Transverse colon (tissue), 4 donors: Measurements from ENCODE around the gene AKAP6. TPM values are rescaled to one million over a fixed set of nuclear protein-coding genes. Genes with fewer than 3 reads are reported as not detected.

Experiments used
- DNase-seq: peaks from one replicate; pipeline ENCODE4 v3.0.0-alpha.2; 2019
- H3K27ac ChIP-seq, 4 donors: fragments of 200-600 bp; sonication (generic); 2 replicates each; pipeline ENCODE4 v1.5.1; 2016 to 2018; ENCODE audit warnings: inconsistent platforms in 4 of 4
- H3K27me3 ChIP-seq: fragments of 200-600 bp; sonication (generic); 2 replicates; pipeline ENCODE4 v1.5.1; 2017; ENCODE audit warnings: inconsistent platforms
- H3K36me3 ChIP-seq, 4 donors: fragments of 200-600 bp; sonication (generic); 2 replicates each; pipeline ENCODE4 v1.5.1; 2017 to 2019; ENCODE audit warnings: inconsistent platforms in 4 of 4
- H3K4me1 ChIP-seq, 4 donors: fragments of 200-600 bp; sonication (generic); 2 replicates each; pipeline ENCODE4 v1.5.1; 2017 to 2020; ENCODE audit warnings: inconsistent platforms in 4 of 4
- H3K4me3 ChIP-seq, 4 donors: fragments of 200-600 bp; sonication (generic); 1 replicate in 1 of 4; 2 replicates in 3 of 4; pipeline versions ENCODE4 v1.5.1 to v1.6.1; 2017 to 2019; ENCODE audit warnings: inconsistent platforms in 4 of 4
- H3K9me3 ChIP-seq, 2 donors: fragments of 200-600 bp; sonication (generic); 2 replicates each; pipeline ENCODE4 v1.5.1; 2017 to 2019; ENCODE audit warnings: inconsistent platforms in 2 of 2
- EP300 ChIP-seq: sonication (generic); formaldehyde crosslinking; IDR thresholded peaks from one replicate; pipeline ENCODE4 v1.6.1; 2017; ENCODE audit warnings: antibody characterized with exemption, low read depth
- POLR2A ChIP-seq: fragments of 450-650 bp; IDR thresholded peaks from one replicate; pipeline ENCODE4 v1.6.1; 2016; ENCODE audit warnings: antibody characterized with exemption, mild to moderate bottlenecking, moderate library complexity
- POLR2AphosphoS5 ChIP-seq, 3 donors: sonication (generic); formaldehyde crosslinking; IDR thresholded peaks; one replicate each; pipeline ENCODE4 v1.6.1; 2016; ENCODE audit warnings: antibody characterized with exemption in 3 of 3
- WGBS, 2 donors: methylation state at CpG; one replicate each; pipeline ENCODE4 v1.1.5; 2018; ENCODE audit warnings: low coverage in 1 of 2; 5-methylcytosine and 5-hydroxymethylcytosine counted together
- in situ Hi-C, 4 donors: fragments of 200-750 bp; cut with MboI; loops; one replicate each; pipeline versions ENCODE4 v1.15.0 to v1.15.1; 2017; ENCODE audit warnings: low sequenced_read_pairs in 3 of 4, low pct_ligation_motif_present in 1 of 4, low pct_unique_long_range_greater_than_20kb in 1 of 4
- intact Hi-C: fragments of 100-400 bp; cut with DNase I; formaldehyde crosslinking; loops from one replicate; pipeline ENCODE4 v1.15.1; 2023; ENCODE audit warnings: low total_unique reads
- total RNA-seq, 4 donors: library from RNA; depleted of rRNA; stranded (reverse); fragments of >200 nt; gene quantifications; one replicate each; pipeline ENCODE4 v1.1.0, GENCODE V29; 2016
- TF ChIP-seq, protein P1 (sequence below), 5 experiments: fragments of 200-600 bp in 3 of 5; fragments of 450-650 bp in 2 of 5; sonication (generic) in 3 of 5; IDR thresholded peaks; 1 replicate in 2 of 5; 2 replicates in 3 of 5; pipeline ENCODE4 v1.5.1; 2016 to 2017; ENCODE audit warnings: antibody characterized with exemption in 5 of 5, inconsistent platforms in 3 of 5, mild to moderate bottlenecking in 2 of 5, moderate library complexity in 1 of 5

Gene AKAP6
- total RNA-seq, 4 donors from 2014 or later, result 6.3 to 16.7 (median 9.7) TPM

DNA sequence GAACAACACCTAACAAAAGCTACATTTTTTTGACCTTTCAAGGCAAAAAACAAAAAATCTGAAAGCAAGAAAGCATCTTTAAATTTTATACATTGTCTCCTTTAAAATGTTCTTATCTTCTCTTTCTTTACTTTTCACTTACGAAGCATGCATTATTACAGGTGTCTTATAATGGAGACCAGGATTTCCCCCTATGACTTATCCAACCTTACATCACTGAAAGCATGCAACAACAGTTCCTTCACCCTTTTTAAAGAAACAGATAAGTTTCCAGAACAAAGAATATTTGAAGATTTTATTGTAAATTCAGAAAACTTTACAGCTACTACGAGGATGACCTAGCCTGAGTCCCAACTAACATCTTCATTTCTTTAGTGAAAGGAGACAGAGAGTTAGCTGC is 277.2 kb downstream of the AKAP6 start:
- in situ Hi-C loops, result no loop called here
- H3K9me3 ChIP-seq, result no peaks in the 10 kb centered on the region
- no peak overlapping the region for H3K4me3 ChIP-seq
- TF ChIP-seq, protein P1, sequence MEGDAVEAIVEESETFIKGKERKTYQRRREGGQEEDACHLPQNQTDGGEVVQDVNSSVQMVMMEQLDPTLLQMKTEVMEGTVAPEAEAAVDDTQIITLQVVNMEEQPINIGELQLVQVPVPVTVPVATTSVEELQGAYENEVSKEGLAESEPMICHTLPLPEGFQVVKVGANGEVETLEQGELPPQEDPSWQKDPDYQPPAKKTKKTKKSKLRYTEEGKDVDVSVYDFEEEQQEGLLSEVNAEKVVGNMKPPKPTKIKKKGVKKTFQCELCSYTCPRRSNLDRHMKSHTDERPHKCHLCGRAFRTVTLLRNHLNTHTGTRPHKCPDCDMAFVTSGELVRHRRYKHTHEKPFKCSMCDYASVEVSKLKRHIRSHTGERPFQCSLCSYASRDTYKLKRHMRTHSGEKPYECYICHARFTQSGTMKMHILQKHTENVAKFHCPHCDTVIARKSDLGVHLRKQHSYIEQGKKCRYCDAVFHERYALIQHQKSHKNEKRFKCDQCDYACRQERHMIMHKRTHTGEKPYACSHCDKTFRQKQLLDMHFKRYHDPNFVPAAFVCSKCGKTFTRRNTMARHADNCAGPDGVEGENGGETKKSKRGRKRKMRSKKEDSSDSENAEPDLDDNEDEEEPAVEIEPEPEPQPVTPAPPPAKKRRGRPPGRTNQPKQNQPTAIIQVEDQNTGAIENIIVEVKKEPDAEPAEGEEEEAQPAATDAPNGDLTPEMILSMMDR (IDR thresholded peaks at IDR 0.05), result no peak
- TF ChIP-seq POLR2AphosphoS5 (IDR thresholded peaks at IDR 0.05) (no peak), EP300 (no peak), POLR2A (no peak)
- 64 to 73% methylated on average over 2 of the region's 2 CpGs for WGBS, 2 donors
- H3K27ac ChIP-seq, result no peak overlapping the region
- H3K4me1 ChIP-seq, result peaks cover 0 to under 1% (median 0%) of the 10 kb centered on the region in 4 donors
- no peak for DNase-seq
- H3K36me3 ChIP-seq, result no peaks in the 10 kb centered on the region
- intact Hi-C loops, result no loop called here
- H3K27me3 ChIP-seq, result no peaks in the 10 kb centered on the region

DNA sequence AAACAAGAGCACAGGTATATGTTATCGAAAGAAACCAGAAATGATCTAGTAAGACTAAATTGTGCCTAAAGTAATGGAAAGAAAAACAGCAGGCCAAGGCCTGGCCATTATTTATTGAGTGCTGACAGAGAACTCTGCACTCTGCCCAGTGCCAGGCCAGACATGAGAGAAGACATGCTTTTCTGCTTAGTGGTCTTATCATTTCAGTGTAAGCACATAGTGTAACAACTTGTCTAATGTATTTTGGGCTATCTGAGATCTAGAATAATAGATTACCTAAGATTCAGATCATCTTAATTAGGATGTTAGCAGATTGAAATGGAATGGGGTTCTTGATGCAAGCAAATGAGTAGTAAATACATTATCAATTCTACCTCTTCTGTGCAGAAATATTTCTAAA is 278.3 kb downstream of the AKAP6 start:
- H3K4me3 ChIP-seq, result no peak overlapping the region
- H3K27ac ChIP-seq, result no peak overlapping the region
- WGBS, 2 donors, result 67 to 88% methylated on average over 1 of the region's 1 CpG
- no peaks in the 10 kb centered on the region for H3K27me3 ChIP-seq
- intact Hi-C loops, result no loop called here
- no peaks in the 10 kb centered on the region for H3K9me3 ChIP-seq
- TF ChIP-seq, protein P1 (IDR thresholded peaks at IDR 0.05), result no peak
- TF ChIP-seq POLR2A (no peak), EP300 (no peak), POLR2AphosphoS5 (IDR thresholded peaks at IDR 0.05) (no peak)
- H3K4me1 ChIP-seq, result peaks cover 0 to 9% (median 4%) of the 10 kb centered on the region in 4 donors
- H3K36me3 ChIP-seq, result no peaks in the 10 kb centered on the region
- no peak for DNase-seq
- in situ Hi-C loops, result no loop called here

DNA sequence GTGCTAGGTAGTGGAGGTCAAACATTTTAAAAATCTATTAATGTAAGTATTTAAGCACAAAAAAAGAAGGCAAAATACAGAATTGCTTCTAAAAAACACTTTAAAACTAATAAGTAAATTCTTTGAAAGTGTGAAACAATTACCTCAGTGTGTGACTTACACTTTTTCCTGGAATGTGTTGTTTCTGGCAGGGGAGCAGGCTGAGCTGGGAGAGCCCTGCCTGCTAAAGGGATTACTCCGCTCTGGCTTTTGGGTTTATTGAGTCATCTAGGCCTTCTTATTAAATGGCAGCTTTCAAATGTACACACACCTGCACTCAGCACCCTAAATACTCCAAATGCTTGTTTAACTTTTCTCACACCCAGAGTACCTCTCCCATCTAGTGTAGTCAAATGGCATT is 279.8 kb downstream of the AKAP6 start:
- no peaks in the 10 kb centered on the region for H3K27me3 ChIP-seq
- intact Hi-C loops (no loop called here), in situ Hi-C loops (no loop called here)
- no peak for DNase-seq
- H3K9me3 ChIP-seq, result no peaks in the 10 kb centered on the region
- no peak for TF ChIP-seq POLR2A
- TF ChIP-seq, protein P1 (IDR thresholded peaks at IDR 0.05), result no peak
- no peak for TF ChIP-seq POLR2AphosphoS5 (IDR thresholded peaks at IDR 0.05)
- no peak for TF ChIP-seq EP300
- peaks cover 0 to 9% (median 4%) of the 10 kb centered on the region in 4 donors for H3K4me1 ChIP-seq
- WGBS, 2 donors, result 50 to 77% methylated on average over 1 of the region's 1 CpG
- no peak overlapping the region for H3K4me3 ChIP-seq
- no peak overlapping the region for H3K27ac ChIP-seq
- H3K36me3 ChIP-seq, result no peaks in the 10 kb centered on the region

DNA sequence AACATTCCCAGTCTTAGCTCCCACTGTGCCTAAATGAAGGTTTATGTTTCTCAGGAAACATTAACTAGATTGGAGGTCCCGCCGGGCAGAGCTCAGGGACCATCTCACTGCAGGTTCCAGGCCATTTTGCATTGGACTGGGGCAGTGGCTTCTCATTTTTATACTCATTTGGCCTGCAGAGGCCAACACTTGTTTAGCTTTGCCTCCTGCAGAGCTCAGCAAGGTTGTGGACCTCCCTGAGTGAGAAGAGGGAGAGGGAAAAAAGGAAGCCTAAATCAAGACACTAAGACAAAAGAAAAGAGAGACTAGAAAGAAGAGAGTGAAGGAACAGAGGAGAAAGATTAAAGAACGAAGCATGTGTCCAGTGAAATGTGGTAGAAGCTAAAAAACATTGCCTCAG is 280.3 kb downstream of the AKAP6 start:
- H3K36me3 ChIP-seq, result no peaks in the 10 kb centered on the region
- intact Hi-C loops, result no loop called here
- in situ Hi-C loops, result no loop called here
- H3K4me3 ChIP-seq, result no peak overlapping the region
- H3K27me3 ChIP-seq, result no peaks in the 10 kb centered on the region
- no peak overlapping the region for H3K27ac ChIP-seq
- no peaks in the 10 kb centered on the region for H3K9me3 ChIP-seq
- TF ChIP-seq, protein P1 (IDR thresholded peaks at IDR 0.05), result no peak
- TF ChIP-seq EP300 (no peak), POLR2A (no peak), POLR2AphosphoS5 (IDR thresholded peaks at IDR 0.05) (no peak)
- WGBS, 2 donors, result 77 to 86% methylated on average over 3 of the region's 3 CpGs
- no peak for DNase-seq
- H3K4me1 ChIP-seq, result peaks cover 0 to 9% (median 4%) of the 10 kb centered on the region in 4 donors
